ENCODE results near the gene KCNS3. TPM values are rescaled to one million over a fixed set of nuclear protein-coding genes. Genes with fewer than 3 reads are reported as not detected.
A peak's percentile ranks its signal among the peaks of the same experiment; 100 is the strongest.

KCNS3 gene, protein sequence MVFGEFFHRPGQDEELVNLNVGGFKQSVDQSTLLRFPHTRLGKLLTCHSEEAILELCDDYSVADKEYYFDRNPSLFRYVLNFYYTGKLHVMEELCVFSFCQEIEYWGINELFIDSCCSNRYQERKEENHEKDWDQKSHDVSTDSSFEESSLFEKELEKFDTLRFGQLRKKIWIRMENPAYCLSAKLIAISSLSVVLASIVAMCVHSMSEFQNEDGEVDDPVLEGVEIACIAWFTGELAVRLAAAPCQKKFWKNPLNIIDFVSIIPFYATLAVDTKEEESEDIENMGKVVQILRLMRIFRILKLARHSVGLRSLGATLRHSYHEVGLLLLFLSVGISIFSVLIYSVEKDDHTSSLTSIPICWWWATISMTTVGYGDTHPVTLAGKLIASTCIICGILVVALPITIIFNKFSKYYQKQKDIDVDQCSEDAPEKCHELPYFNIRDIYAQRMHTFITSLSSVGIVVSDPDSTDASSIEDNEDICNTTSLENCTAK
- total RNA-seq (1 to 10 TPM; 3.0 to 4.3 (median 3.5) TPM), polyA plus RNA-seq (1.3 TPM)
- long read RNA-seq, donor 1, partial matches to known transcripts = 0 of 9 reads
- long read RNA-seq, donor 1, other reads (novel, unspliced or antisense) = 3 of 9 reads
- long read RNA-seq, donor 2, partial matches to known transcripts = 0 of 4 reads
- long read RNA-seq, donor 2, other reads (novel, unspliced or antisense) = 0 of 4 reads
- long read RNA-seq, donor 3, transcript KCNS3-201 (3 exons, 2,333 nt) = major isoform, 12 of 13 reads
- long read RNA-seq, donor 3, partial matches to known transcripts = 0 of 13 reads
- long read RNA-seq, donor 3, other reads (novel, unspliced or antisense) = 1 of 13 reads
- long read RNA-seq, donor 4, transcript KCNS3-201 (3 exons, 2,333 nt) = major isoform, 8 of 8 reads
- long read RNA-seq, donor 4, partial matches to known transcripts = 0 of 8 reads
- long read RNA-seq, donor 4, other reads (novel, unspliced or antisense) = 0 of 8 reads

DNA sequence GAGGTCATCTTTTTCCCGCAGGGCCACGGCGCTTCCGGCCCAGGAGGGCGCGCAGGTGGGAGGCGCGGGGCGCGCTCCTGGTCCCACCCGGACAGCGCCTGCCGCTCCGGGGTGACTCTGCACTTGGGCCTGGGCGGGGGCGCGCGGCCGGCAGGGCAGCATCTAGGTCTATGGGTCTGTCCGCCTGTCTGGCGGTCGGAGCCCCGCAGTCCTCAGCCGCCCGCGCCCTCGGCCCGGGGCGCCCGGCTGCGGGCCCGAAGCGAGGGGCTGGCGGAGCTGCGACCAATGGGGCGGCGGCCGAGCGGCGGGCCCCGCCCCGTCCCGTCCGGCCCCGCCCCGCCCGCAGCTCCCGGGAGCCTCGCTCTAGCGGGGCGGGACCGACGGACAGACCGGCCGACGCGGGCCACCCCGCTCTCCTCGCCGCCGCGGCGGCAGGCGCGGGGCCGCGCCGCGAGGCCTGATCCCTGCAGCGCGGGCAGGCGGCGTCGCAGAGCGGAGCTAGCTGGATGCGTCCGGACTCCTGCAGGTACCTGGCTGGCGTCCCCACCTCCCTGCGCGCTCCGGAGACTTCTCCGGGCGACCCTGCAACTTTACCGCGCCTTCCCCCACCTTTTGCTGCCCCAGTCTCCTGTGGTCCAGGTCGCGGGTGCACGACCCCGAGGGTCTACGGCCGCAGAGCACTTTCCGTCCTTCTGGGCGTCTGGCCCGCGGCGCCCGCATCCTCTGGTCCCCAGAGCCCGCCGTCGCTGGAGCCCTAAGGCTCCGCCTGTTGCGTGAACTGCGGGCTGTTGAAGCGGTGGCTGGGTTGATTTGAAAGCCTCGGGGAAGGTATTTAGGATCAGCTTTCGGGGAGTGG lies at the start of gene KCNS3:
Gene KCNS3, plus strand, starts transcription at position 387 of the 856 bp plus-strand sequence. CDS start 52,342 bp downstream, outside the sequence.
- no peaks in the 10 kb centered on the region for H3K4me1 ChIP-seq (ENCODE audit: control insufficient read depth, insufficient read depth, low read length)
- H3K4me3 ChIP-seq (ENCODE audit: low read length) = peak within 1 kb of the TSS; percentile 57
- ATAC-seq (peak; percentile 90 to 94), DNase-seq (peak; percentile 46 to 79 (median 76))
- H3K27me3 ChIP-seq (ENCODE audit: control insufficient read depth, insufficient read depth) = no peaks in the 10 kb centered on the region
- intact Hi-C loops (cut with DNase I) = loop anchor here in 1 of 4 donors (10.0 kb wide), 1 partner anchor 276 kb away; no protein-coding TSS in a partner anchor
- WGBS = under 1% methylated on average over 106 of the region's 106 CpGs
- no peaks in the 10 kb centered on the region for H3K9me3 ChIP-seq (ENCODE audit: control insufficient read depth, low read length)
- H3K27ac ChIP-seq (ENCODE audit: low read length) = no peak within 1 kb of the TSS

DNA sequence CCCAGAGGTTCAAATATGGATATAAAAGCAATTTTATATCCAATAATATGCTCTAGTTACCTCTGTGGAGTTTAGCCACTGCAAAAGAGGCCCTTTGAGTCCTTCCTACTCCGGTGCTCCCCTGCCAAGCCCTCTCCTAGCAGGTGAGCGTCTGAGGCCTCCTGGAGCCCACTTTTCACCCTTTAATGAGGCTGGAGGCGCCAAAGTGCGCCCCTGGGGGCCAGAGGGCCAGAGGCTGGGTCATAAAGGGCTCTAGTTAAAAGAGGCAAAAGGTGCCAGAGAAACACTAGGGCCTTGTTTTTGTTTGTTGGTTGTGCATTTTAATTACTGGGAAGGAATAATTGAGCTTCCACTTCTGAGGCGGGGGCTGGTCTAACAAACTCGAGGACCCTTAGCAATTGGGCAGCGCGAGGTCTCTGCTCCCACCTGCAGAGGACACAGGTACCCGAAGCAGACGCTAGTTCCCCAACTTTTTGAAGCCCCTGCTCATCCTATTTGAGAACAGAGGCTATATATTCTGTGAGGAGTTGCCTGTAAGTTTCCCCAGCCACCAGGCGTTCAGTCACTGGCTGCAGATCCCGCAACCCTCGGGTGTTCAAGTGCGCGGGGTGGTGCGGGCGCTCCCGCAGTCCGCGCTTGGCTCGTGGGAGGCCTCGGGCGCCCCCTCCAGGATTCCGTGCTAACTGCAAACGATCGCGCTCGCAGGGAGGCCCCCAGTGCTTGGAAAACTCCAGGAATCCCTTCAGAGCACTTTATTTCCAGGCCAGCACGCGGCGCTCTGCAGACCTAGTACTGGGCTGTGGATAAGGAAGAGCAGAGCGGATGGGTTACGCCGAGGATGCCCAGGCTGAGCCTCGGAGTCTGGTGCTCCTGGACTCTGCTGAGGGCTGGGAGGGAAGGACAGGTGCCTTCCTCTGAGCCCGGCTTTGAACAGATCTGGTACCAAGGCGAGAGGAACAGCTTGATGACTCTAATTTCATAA lies 48.1 kb upstream of the KCNS3 start:
- WGBS = 13% methylated on average over 37 of the region's 37 CpGs
- Histone ChIP-seq H3K4me3 (ENCODE audit: low read length) (no peak overlapping the region), H3K27ac (ENCODE audit: low read length) (no peak overlapping the region), H3K27me3 (ENCODE audit: control insufficient read depth, insufficient read depth) (no peaks in the 10 kb centered on the region), H3K9me3 (ENCODE audit: control insufficient read depth, low read length) (no peaks in the 10 kb centered on the region), H3K4me1 (ENCODE audit: control insufficient read depth, insufficient read depth, low read length) (no peaks in the 10 kb centered on the region)
- DNase-seq (peak; percentile 65 to 89 (median 87)), ATAC-seq (peak; percentile 84 to 97)
- intact Hi-C loops (cut with DNase I) = loop anchor here in 1 of 4 donors (5.0 kb wide), 1 partner anchor 108 kb away; no protein-coding TSS in a partner anchor

DNA sequence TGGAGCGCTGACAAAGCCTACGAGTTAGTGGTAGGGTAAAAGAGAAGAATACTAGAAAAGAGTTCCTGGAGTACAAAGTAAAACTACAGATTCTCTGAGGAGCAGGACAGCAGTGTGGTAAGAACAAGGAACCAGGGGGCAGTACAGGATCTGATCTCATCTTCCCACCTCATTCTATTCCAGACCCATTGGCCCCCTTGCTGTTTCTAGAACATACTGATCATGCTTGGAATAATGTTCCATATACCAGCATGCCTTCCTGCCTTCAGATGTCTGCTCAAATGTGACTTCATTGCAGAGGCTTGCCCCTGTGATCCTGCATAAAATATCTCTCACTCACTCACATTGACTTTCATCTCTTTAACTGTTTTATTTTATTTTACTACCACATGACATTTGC lies 43.0 kb upstream of the KCNS3 start:
- DNase-seq (no peak), ATAC-seq (no peak)
- H3K4me3 ChIP-seq (ENCODE audit: low read length) = no peak overlapping the region
- WGBS = 31% methylated on average over 2 of the region's 2 CpGs
- no peak overlapping the region for H3K27ac ChIP-seq (ENCODE audit: low read length)
- H3K4me1 ChIP-seq (ENCODE audit: control insufficient read depth, insufficient read depth, low read length) = no peaks in the 10 kb centered on the region
- no peaks in the 10 kb centered on the region for H3K9me3 ChIP-seq (ENCODE audit: control insufficient read depth, low read length)
- intact Hi-C loops (cut with DNase I) = no loop called here
- H3K27me3 ChIP-seq (ENCODE audit: control insufficient read depth, insufficient read depth) = no peaks in the 10 kb centered on the region

DNA sequence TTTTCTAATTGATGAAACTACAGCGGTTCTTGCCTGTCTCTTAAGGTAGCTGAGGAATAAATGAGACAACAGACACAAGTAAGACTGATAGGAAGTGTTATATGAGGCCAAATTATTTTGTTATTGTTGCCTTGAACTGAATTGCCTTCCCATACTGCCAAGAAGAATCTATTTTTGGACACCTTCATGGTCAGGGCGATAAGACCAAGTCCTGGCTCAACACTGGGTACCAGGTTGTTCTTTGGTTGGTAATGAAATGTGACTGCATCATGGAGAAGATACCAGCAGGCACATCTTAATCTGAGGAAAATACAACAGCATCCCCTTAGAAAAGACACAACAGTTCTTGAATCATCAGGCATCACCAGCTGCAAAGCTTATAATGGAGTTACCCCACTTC lies 38.5 kb upstream of the KCNS3 start:
- H3K27ac ChIP-seq (ENCODE audit: low read length) = no peak overlapping the region
- ATAC-seq = peak; percentile 47 to 72

DNA sequence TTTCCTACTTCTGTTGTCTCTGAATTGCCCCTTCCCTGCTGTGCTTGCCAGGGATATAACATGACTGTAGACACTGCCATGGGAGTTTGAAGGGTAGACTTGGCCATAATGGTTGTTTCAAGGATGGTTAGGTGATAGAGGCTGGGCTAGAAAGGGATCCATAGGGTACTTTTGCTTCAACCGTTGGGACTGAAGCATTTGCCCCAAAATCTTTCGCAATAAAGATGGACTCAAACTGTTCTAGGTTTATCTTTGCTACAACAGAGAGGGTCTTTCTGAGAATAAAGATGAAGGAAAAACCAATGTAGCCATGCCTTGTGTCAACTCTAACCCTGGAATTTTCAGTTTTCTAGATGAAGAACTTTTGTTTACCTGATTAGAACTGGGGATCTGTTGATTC lies 35.0 kb upstream of the KCNS3 start:
- Histone ChIP-seq H3K27ac (ENCODE audit: low read length) (no peak overlapping the region), H3K4me3 (ENCODE audit: low read length) (no peak overlapping the region), H3K4me1 (ENCODE audit: control insufficient read depth, insufficient read depth, low read length) (no peaks in the 10 kb centered on the region), H3K9me3 (ENCODE audit: control insufficient read depth, low read length) (no peaks in the 10 kb centered on the region), H3K27me3 (ENCODE audit: control insufficient read depth, insufficient read depth) (no peaks in the 10 kb centered on the region)
- no peak for ATAC-seq
- intact Hi-C loops (cut with DNase I) = no loop called here
- DNase-seq = no peak
- WGBS = 96% methylated on average over 2 of the region's 2 CpGs

More for the DNA sequence above, 38.5 kb upstream of the KCNS3 start:
- intact Hi-C loops (cut with DNase I) = no loop called here
- WGBS = 58% methylated on average over 2 of the region's 2 CpGs
- Histone ChIP-seq H3K4me1 (ENCODE audit: control insufficient read depth, insufficient read depth, low read length) (no peaks in the 10 kb centered on the region), H3K27me3 (ENCODE audit: control insufficient read depth, insufficient read depth) (no peaks in the 10 kb centered on the region), H3K4me3 (ENCODE audit: low read length) (no peak overlapping the region), H3K9me3 (ENCODE audit: control insufficient read depth, low read length) (no peaks in the 10 kb centered on the region)
- no peak for DNase-seq

DNA sequence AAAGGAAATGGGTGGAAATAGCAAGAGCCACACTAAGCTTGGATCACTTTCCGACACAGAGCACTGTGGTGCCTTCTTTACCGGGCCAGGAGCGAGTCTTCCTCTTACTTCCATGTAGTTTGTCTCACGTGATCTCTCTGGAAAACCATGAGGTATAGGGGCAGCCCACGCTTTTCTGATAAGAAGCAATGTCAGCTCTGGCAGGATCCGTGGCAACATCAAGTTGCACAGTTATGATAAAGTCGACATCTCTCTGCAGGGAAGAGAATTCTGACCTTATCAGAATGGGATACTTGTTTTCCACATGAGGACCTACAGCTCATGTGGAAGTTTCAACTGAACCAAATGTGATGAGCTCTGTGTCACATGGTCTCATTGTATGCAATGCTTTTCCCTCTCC lies 32.7 kb upstream of the KCNS3 start:
- DNase-seq (no peak), ATAC-seq (no peak)
- H3K4me3 ChIP-seq (ENCODE audit: low read length) = no peak overlapping the region
- no peaks in the 10 kb centered on the region for H3K27me3 ChIP-seq (ENCODE audit: control insufficient read depth, insufficient read depth)
- intact Hi-C loops (cut with DNase I) = no loop called here
- H3K27ac ChIP-seq (ENCODE audit: low read length) = no peak overlapping the region
- no peaks in the 10 kb centered on the region for H3K4me1 ChIP-seq (ENCODE audit: control insufficient read depth, insufficient read depth, low read length)
- 80% methylated on average over 7 of the region's 7 CpGs for WGBS
- no peaks in the 10 kb centered on the region for H3K9me3 ChIP-seq (ENCODE audit: control insufficient read depth, low read length)

DNA sequence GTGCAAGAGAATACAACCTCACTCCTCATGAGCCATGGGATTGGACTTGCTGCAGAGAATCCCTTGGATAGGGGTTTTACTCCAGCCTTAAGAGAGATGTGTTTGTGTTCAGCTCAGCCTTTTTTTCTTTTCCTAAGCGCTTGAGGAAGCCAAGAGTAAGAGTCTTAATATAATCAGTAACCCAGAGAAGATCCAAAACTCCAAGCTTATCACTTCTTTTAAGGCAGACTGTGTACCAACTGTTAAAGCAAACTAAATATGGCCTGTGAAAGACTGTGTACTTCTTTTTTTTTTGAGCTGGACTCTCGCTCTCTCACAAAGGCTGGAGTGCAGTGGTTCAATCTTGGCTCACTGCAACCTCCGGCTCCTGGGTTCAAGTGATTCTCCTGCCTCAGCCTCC lies 31.8 kb upstream of the KCNS3 start:
- Histone ChIP-seq H3K27me3 (ENCODE audit: control insufficient read depth, insufficient read depth) (no peaks in the 10 kb centered on the region), H3K4me1 (ENCODE audit: control insufficient read depth, insufficient read depth, low read length) (no peaks in the 10 kb centered on the region), H3K27ac (ENCODE audit: low read length) (no peak overlapping the region), H3K4me3 (ENCODE audit: low read length) (no peak overlapping the region), H3K9me3 (ENCODE audit: control insufficient read depth, low read length) (no peaks in the 10 kb centered on the region)
- 84% methylated on average over 3 of the region's 3 CpGs for WGBS
- intact Hi-C loops (cut with DNase I) = no loop called here
- ATAC-seq (no peak), DNase-seq (no peak)

DNA sequence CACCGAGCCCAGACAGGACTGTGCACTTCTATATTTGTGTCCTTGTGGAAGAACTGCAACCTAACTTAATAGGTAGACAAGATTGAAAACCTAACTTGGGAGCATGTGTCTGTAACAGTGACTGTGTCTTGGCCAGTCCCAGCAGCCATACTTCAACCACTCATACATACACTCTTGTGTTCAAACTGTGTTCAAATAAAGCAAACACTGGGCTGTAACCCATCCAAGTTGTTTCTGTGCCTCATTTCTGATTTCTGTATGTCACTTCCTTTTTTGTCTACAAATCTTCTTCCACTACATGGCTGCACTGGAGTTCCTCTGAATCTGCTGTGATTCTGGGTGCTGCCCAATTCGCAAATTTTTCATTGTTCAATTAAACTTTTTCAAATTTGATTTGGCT lies 31.2 kb upstream of the KCNS3 start:
- Histone ChIP-seq H3K4me3 (ENCODE audit: low read length) (no peak overlapping the region), H3K4me1 (ENCODE audit: control insufficient read depth, insufficient read depth, low read length) (no peaks in the 10 kb centered on the region), H3K9me3 (ENCODE audit: control insufficient read depth, low read length) (no peaks in the 10 kb centered on the region), H3K27me3 (ENCODE audit: control insufficient read depth, insufficient read depth) (no peaks in the 10 kb centered on the region), H3K27ac (ENCODE audit: low read length) (no peak overlapping the region)
- WGBS = 86% methylated on average over 2 of the region's 2 CpGs
- ATAC-seq (no peak), DNase-seq (no peak)
- intact Hi-C loops (cut with DNase I) = no loop called here

DNA sequence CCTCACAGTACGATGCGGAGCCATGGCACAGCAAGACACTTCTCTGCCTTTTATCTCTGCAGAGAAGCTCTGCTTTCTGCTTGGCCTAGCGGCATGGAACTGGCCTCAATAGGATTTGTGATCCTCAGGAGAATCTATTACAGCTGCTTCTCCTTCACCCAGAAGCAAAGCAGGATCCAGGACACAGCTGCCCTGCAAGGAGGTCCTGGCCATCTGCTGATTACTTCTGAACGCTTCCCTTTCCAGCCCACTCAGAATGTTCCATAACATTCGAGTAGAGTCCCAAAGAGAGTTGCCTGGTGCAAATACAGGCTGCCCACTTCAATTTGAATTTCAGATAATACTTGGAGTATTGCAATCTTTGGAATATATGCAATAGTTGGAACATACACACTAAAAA lies 29.2 kb upstream of the KCNS3 start:
- ATAC-seq (no peak), DNase-seq (no peak)
- Histone ChIP-seq H3K27me3 (ENCODE audit: control insufficient read depth, insufficient read depth) (no peaks in the 10 kb centered on the region), H3K4me1 (ENCODE audit: control insufficient read depth, insufficient read depth, low read length) (no peaks in the 10 kb centered on the region), H3K4me3 (ENCODE audit: low read length) (no peak overlapping the region), H3K27ac (ENCODE audit: low read length) (no peak overlapping the region), H3K9me3 (ENCODE audit: control insufficient read depth, low read length) (no peaks in the 10 kb centered on the region)
- WGBS = 69% methylated on average over 5 of the region's 5 CpGs
- intact Hi-C loops (cut with DNase I) = no loop called here
